Activated naive CD4-positive, alpha-beta T cell treated with anti-CD3 and anti-CD28 coated beads, Interleukin-2, amount 10 ng/mL, durations not matched to agents 7 days and 5 days (primary cell): ENCODE measurements around the gene ZNF79.
"Not testable (repeated sequence)": the region's sequence is repeated elsewhere in the genome, so short reads cannot be mapped to it uniquely, and the experiment has no call there.

ENCODE experiments used
- CTCF ChIA-PET: fragments of 350-600 bp; sonication (Branson Sonifier 250); formaldehyde crosslinking; loops from one replicate; lab custom pipeline; 2021; ENCODE audit warnings: antibody characterized with exemption; lab: Charles Lee
- DNase-seq: peaks from one replicate; pipeline ENCODE4 v3.0.0-alpha.2; 2020
- H3K27ac Mint-ChIP-seq: one replicate; pipeline ENCODE4 v1.8.0; 2021; ENCODE audit warnings: mild to moderate bottlenecking, moderate library complexity, mixed read lengths
- H3K27me3 Mint-ChIP-seq: one replicate; pipeline ENCODE4 v1.8.0; 2021; ENCODE audit warnings: mild to moderate bottlenecking, mixed read lengths
- H3K36me3 Mint-ChIP-seq: one replicate; pipeline ENCODE4 v1.8.0; 2021; ENCODE audit warnings: mixed read lengths
- H3K4me1 Mint-ChIP-seq: one replicate; pipeline ENCODE4 v1.8.0; 2021; ENCODE audit warnings: mixed read lengths
- H3K4me3 Mint-ChIP-seq: one replicate; pipeline ENCODE4 v1.8.0; 2021; ENCODE audit warnings: mild to moderate bottlenecking, moderate library complexity, mixed read lengths
- H3K9me3 Mint-ChIP-seq: one replicate; pipeline ENCODE4 v1.8.0; 2021; ENCODE audit warnings: mixed read lengths

Gene ZNF79

DNA sequence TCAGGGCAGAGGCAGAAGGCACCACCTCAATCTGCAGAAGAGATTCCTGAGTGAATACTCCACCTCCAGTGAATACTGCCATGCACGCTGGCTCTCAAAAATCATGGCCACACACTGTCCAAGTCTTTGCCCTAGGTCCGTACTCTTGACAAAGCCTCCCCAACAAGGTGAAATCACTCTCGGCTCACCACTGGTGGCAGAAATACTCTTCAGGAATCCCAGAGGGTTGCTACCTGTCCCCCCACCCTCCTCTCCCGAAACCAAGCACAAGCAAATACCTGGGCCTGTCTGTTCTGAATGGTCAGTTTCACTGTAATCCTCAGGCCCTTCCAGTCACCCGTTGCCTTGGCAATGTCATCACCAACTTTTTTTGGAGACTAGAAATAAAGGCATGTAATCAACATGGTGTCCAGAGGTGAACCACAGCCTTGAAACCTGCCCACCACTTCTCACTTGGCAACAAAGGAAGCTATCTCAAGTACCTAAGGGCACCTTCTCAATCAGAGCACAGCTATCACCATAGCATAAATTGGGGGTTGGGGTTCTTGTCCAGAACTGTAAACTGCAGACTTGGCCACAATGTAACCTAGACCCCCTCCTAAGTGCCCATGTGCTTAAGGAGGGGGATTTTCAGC lies 25.3 kb downstream of the ZNF79 start:
- Mint-ChIP-seq H3K9me3 (peaks cover 20% of the 10 kb centered on the region), H3K4me1 (peaks cover 49% of the 10 kb centered on the region), H3K4me3 (peak overlapping the region; percentile 94), H3K36me3 (peaks cover 69% of the 10 kb centered on the region), H3K27me3 (peaks cover 4% of the 10 kb centered on the region), H3K27ac (peak overlapping the region; percentile 97)
- CTCF ChIA-PET = no interaction called here
- DNase-seq = no peak

DNA sequence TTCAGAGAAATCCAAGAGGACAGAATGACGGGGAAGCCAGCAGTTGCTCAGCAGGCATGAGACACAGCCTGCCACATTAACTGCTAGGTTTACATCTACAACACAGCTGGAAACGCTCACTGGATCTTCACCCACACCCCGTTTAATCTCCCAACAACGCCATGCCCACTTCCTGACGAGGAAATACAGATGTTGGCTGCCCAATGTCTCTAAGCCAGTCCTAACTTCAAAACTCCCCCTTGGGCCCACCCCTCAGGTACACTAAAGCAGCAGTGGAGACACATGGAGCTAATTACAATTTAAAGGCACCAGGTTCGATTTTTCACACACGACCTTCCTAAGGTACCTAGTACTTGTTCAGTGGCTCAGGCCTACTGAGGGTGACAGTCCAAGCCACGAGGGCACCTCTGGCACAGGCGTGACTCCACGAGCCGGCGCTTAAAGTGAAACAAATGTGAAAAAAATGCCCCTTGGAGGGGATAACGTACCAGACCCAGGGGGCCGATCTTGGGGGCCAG lies 26.1 kb downstream of the ZNF79 start:
- Mint-ChIP-seq H3K4me3 (peak overlapping the region; percentile 94), H3K36me3 (peaks cover 64% of the 10 kb centered on the region), H3K4me1 (peaks cover 50% of the 10 kb centered on the region), H3K27ac (peak overlapping the region; percentile 97), H3K9me3 (peaks cover 13% of the 10 kb centered on the region), H3K27me3 (peaks cover 4% of the 10 kb centered on the region)
- CTCF ChIA-PET = interaction anchor here (1.0 to 1.2 kb wide), 2 partner anchors 53 to 235 kb away, joined by 4 read pairs; partner anchors contain the start of gene SLC2A8
- peak; percentile 29 for DNase-seq

DNA sequence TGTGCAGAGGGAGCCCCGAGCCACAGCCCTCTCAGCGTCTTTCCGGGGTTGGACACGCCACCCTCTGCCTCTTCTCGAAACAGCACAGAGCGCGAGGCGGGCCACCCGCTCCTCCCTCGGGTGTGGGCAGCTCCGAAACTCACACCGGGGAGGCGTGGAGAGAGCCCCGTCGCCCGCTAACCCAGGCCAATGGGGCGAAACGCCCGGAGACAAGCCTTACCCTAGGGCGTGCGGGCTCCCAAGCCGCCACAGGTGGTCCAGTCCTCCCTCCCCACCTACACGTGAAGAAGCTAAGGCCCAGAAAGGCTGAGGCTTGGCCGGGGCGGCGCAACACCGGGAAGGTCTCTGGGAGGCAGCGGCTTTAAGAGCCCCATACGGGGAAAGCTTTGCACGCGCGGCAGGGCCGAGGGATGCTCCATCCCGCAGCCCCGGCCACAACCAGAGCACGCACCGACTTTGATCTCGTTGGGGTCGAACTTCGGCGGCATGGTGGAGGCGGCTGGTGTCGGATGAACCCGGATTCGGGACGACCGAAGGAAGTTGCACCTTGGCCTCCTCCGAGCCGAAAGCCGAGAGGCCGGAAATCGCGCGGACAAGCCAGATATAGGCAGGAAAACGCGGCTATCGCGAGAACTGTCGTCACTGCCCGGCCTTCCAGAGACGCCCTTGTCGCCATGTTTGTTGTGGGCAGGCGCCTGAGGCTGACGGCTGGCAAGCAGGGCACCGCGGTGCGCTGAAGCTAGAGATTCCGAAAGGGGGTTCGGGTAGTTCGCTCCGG lies 26.8 kb downstream of the ZNF79 start, which contains the start of the genes LRSAM1 and RPL12:
TSS of gene LRSAM1 (plus strand) at position 681 of the 778 bp plus-strand sequence. CDS start 3,018 bp downstream, outside the sequence.
TSS of gene RPL12 (minus strand) at position 577 of the 778 bp plus-strand sequence. CDS start at position 488, 89 bp downstream.
- peaks cover 50% of the 10 kb centered on the region for H3K4me1 Mint-ChIP-seq
- peaks cover 4% of the 10 kb centered on the region for H3K27me3 Mint-ChIP-seq
- peak; percentile 98 for DNase-seq
- CTCF ChIA-PET = interaction anchor here (1.0 to 1.2 kb wide), 3 partner anchors 27 to 236 kb away, joined by 3 to 4 read pairs (median 4); partner anchors contain the start of genes SLC2A8 and ZNF79
- peaks cover 57% of the 10 kb centered on the region for H3K36me3 Mint-ChIP-seq
- H3K9me3 Mint-ChIP-seq = peaks cover 9% of the 10 kb centered on the region
- peak within 1 kb of the TSS; percentile 94 for H3K4me3 Mint-ChIP-seq
- peak within 1 kb of the TSS; percentile 97 for H3K27ac Mint-ChIP-seq

DNA sequence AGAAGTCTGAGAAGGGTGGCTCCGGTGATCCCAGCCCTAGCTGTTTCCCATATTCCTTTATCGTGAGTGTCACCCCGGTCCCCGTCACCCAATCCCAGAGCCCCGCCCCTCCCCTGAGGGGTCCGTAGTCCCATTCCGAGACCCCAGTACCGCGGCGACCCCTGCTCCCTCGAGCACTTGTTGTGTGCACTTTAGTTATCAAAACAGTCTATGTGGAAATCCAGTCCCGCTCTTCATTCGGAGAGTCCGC lies 27.4 kb downstream of the ZNF79 start:
- H3K4me3 Mint-ChIP-seq = peak overlapping the region; percentile 94
- H3K27me3 Mint-ChIP-seq = peaks cover 4% of the 10 kb centered on the region
- H3K27ac Mint-ChIP-seq = peak overlapping the region; percentile 97
- CTCF ChIA-PET = interaction anchor here (1.1 kb wide), 1 partner anchor 27 kb away, joined by 3 read pairs; the partner anchor contains the start of gene ZNF79
- peaks cover 51% of the 10 kb centered on the region for H3K36me3 Mint-ChIP-seq
- peaks cover 5% of the 10 kb centered on the region for H3K9me3 Mint-ChIP-seq
- DNase-seq = no peak
- H3K4me1 Mint-ChIP-seq = peaks cover 50% of the 10 kb centered on the region

DNA sequence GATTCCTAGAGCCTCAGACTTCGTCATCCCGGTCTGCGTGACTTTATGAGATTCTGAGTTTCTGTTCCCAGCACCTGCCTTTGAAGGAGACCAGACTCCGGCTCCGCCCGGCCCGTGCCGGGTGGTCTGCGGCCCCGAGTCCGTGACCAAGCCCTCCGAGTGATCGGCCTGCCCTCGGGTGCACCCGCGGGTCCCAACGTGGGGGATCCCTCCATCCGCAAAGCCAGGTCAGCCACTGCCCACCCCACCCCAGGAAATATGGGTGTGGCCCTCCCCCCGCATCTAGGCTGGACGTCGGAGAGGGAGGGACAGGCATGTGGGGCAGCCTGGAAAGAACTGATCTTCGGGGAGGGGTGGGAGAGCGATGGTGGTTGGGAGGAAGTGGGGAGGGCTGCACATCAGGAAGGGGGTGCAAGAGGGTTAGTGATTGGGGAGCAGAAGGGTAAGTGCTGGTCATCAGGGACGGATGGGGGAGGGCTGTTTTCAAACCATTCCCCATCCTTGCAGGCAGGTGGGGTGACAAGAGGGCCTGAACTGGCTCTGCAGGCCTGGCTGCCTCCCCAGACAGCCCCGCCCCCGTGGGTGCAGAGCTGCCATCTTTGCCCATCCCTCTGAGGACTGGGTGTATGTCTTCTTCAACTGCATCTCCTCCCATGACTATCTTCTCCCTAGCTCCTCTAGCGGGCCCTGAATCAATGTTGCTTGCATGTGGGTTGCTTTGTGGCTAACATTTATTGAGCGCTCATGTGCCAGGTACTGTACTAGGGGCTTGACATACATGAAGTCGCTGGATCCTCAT lies 27.9 kb downstream of the ZNF79 start:
- Mint-ChIP-seq H3K36me3 (peaks cover 47% of the 10 kb centered on the region), H3K4me1 (peaks cover 50% of the 10 kb centered on the region), H3K4me3 (peak overlapping the region; percentile 94), H3K27ac (peak overlapping the region; percentile 97), H3K27me3 (peaks cover 4% of the 10 kb centered on the region), H3K9me3 (peaks cover 2% of the 10 kb centered on the region)
- CTCF ChIA-PET = interaction anchor here (1.1 to 1.7 kb wide), 3 partner anchors 28 to 239 kb away, joined by 3 to 4 read pairs (median 4); partner anchors contain the start of gene ZNF79
- peak; percentile 61 for DNase-seq

DNA sequence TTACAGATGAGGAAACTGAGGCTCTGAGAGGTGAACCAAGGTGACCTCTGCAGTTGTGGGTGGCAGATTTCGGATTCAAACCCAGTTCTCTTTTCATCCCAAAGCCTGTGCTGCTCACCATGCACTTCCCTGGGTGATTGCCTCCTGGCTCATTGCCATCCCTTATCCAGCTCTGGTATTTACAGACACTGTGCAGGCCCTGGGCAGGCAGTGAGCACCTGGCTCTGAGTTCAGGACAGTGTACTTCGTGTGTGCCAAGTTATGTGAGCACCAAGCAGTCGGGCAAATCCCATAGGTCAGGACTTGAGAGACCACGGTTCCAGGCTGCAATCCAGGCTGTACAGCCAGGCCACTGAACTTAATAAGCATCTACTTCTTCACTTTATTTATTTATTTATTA lies 28.5 kb downstream of the ZNF79 start:
- Mint-ChIP-seq H3K27ac (peak overlapping the region; percentile 97), H3K4me3 (peak overlapping the region; percentile 94), H3K27me3 (peaks cover 4% of the 10 kb centered on the region), H3K9me3 (peaks cover under 1% of the 10 kb centered on the region), H3K4me1 (peaks cover 45% of the 10 kb centered on the region), H3K36me3 (peaks cover 41% of the 10 kb centered on the region)
- no peak for DNase-seq
- CTCF ChIA-PET = interaction anchor here (1.6 to 1.7 kb wide), 2 partner anchors 238 to 240 kb away, joined by 4 read pairs; no protein-coding TSS in a partner anchor

DNA sequence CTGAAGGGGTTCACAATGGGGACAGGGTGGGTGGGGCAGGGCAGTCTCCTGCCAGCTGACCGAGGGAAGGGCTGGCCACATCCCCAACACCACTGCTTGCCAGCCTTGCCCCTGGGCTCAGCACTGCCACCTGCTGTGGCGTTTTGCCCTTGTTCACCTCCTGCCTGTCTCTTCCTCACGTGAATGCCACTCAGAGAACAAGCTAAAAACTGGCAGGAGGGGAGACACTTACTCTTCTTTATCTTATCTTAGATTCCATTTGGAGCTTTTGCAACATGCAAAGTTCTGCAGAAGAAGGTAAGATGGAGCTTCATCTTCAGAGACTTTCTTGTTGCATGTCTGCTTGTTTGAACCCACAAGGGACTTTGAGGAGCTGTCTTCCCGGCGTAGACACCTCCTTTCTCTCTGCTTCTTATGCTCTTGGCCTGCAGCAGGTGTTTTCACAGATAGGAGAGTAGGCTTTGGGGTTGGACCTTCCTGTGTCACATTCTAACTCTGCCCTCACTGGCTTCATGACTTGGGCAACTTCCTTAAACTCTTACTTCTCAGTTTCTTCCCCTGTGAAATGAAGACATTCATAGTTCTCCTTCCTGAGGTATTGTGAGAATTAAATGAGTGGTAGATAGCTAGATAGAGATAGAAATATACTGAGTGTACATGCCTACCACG lies 31.3 kb downstream of the ZNF79 start:
- H3K4me3 Mint-ChIP-seq = no peak overlapping the region
- no peak overlapping the region for H3K27ac Mint-ChIP-seq
- peaks cover 4% of the 10 kb centered on the region for H3K27me3 Mint-ChIP-seq
- H3K36me3 Mint-ChIP-seq = peaks cover 14% of the 10 kb centered on the region
- peaks cover 18% of the 10 kb centered on the region for H3K4me1 Mint-ChIP-seq
- CTCF ChIA-PET = interaction anchor here (0.7 to 1.7 kb wide), 10 partner anchors 10 to 498 kb away, joined by 3 to 7 read pairs (median 3); no protein-coding TSS in a partner anchor
- DNase-seq = peak; percentile 57
- H3K9me3 Mint-ChIP-seq = no peaks in the 10 kb centered on the region

DNA sequence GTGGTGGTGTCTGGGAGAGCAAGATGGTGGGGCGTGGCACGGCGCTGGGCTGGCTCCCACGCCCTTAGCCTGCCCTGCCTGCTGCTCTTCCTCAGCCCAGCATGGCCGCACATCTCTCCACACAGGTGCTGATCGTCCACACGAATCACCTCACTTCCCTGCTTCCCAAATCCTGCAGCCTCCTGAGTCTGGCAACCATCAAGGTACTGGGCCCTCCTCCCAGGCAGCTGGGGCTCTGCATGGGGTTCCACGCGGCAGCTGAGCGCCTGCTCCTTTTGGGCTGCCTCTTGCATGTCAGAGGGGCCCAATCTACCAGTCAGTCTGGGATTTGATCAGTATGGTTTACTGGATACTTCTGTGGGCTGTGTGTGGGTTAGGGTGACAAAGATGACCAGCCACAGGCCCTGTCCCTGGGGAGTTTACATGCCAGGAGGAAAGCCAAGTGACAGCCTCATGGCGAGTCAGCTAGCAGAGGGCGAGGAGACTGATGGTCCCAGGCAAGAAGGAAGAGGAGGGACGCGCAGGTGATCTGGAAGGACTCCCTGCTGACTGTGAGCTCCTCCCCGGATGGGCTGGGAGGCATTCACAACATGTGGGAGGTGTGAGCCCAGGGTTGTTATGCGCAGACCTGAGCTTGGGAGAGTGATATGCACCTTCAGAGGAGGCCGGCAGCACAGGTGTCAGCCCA lies 33.2 kb downstream of the ZNF79 start:
- H3K36me3 Mint-ChIP-seq = peaks cover 7% of the 10 kb centered on the region
- no peak overlapping the region for H3K27ac Mint-ChIP-seq
- CTCF ChIA-PET = no interaction called here
- H3K9me3 Mint-ChIP-seq = no peaks in the 10 kb centered on the region
- DNase-seq = no peak
- no peak overlapping the region for H3K4me3 Mint-ChIP-seq
- H3K4me1 Mint-ChIP-seq = peaks cover 6% of the 10 kb centered on the region
- H3K27me3 Mint-ChIP-seq = no peaks in the 10 kb centered on the region

DNA sequence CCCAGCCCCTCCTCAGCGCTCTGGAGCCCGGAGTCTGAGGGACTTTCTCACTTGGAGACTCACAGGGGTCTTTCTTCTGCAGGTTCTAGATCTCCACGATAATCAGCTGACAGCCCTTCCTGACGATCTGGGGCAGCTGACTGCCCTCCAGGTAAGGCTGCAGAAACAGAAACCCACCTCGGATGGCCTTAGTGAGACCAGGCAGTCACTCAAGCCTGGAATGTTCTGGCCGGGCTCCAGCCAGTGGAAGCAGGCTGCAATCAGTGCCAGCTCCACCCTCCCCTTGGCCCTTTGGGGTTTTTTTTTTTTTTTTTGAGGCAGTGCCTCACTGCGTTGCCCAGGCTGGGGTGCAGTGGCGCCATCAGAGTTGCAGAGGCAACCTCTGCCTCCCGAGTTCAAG lies 34.7 kb downstream of the ZNF79 start:
- Mint-ChIP-seq H3K9me3 (no peaks in the 10 kb centered on the region), H3K4me3 (no peak overlapping the region), H3K27ac (no peak overlapping the region), H3K4me1 (peaks cover 2% of the 10 kb centered on the region), H3K27me3 (no peaks in the 10 kb centered on the region), H3K36me3 (peaks cover 7% of the 10 kb centered on the region)
- DNase-seq = no peak
- CTCF ChIA-PET = no interaction called here

DNA sequence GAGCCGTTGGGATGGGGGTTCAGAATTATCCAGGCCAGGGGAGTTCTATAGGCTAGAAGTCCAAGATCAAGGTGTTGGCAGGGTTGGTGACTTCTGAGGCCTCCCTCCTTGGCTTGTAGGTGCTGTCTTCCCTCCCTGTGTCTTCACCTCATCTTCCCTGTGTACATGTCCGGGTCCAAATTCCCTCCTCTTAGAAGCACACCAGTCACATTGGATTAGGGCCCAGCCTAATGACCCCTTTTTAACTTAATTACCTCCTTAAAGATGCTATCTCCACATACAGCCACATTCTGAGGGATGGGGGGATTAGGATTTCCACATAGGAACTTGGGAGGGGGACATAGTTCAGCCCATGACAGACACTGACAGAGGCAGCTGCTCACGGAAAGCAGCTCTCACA lies 39.2 kb downstream of the ZNF79 start:
- H3K9me3 Mint-ChIP-seq = no peaks in the 10 kb centered on the region
- no peak overlapping the region for H3K27ac Mint-ChIP-seq
- CTCF ChIA-PET = no interaction called here
- peaks cover 10% of the 10 kb centered on the region for H3K36me3 Mint-ChIP-seq
- DNase-seq = no peak
- H3K27me3 Mint-ChIP-seq = no peaks in the 10 kb centered on the region
- H3K4me1 Mint-ChIP-seq = no peaks in the 10 kb centered on the region
- no peak overlapping the region for H3K4me3 Mint-ChIP-seq

DNA sequence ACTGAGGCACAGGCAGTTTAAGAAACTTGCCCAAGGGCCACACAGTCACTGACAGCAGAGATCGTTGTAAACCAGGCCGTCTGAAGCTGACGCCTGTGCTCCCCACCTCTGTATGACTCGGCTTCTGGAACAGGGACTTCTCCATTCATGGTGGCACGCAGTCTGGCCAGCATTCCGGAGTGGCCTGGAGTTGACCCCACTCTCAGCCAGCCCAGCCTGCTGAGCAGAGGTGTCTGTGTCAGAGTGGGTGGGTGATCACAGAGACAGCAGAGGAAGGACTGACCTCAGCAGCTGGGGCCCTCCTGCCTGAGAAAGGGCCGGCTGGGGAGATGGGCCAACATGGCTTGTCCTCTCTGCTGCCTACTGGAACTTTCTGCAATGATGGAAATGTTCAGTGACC lies 39.7 kb downstream of the ZNF79 start:
- Mint-ChIP-seq H3K4me3 (no peak overlapping the region), H3K4me1 (no peaks in the 10 kb centered on the region), H3K27me3 (no peaks in the 10 kb centered on the region), H3K27ac (no peak overlapping the region), H3K36me3 (peaks cover 10% of the 10 kb centered on the region), H3K9me3 (no peaks in the 10 kb centered on the region)
- CTCF ChIA-PET = no interaction called here
- DNase-seq = no peak

DNA sequence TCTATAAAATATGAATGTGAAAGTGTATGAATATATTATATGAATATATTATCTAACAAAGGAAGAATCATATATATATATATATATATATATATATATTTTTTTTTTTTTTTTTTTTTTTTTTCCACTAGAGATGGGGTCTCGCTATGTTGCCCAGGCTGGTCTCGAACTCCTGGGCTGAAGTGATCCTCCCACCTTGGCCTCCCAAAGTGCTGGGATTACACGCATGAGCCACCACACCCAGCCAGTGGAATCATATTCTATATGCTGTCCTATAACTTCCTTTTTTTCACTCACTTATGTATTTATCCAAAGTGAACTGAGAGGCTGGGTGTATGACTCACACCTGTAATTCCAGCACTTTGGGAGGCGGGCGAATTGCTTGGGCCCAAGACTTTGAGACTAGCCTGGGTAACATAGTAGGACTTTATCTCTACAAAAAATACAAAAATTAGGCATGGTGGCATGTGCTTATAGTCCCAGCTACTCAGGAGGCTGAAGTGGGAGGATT lies 42.3 kb downstream of the ZNF79 start:
- H3K27me3 Mint-ChIP-seq, CTCF ChIA-PET, H3K4me1 Mint-ChIP-seq, H3K4me3 Mint-ChIP-seq, H3K36me3 Mint-ChIP-seq, H3K27ac Mint-ChIP-seq, DNase-seq, H3K9me3 Mint-ChIP-seq: not testable (repeated sequence)

DNA sequence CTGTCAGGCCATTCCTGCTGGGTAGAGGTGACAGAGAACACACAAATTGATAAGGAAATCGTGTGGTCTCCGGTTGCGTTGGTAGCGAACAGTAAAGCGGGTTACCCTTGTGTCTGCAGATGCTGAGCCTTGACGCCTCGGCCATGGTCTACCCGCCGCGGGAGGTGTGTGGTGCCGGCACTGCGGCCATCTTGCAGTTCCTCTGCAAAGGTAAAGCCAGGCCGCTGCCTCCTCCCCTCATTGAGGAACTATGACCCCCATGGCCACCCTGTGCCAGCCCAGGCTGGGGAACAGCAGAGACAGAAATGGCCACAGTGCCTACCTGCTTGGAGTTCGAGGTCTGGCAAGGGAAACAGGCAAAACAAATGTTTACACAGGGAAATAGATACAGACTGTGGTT lies 43.4 kb downstream of the ZNF79 start:
- H3K4me3 Mint-ChIP-seq = no peak overlapping the region
- H3K27ac Mint-ChIP-seq = no peak overlapping the region
- DNase-seq = no peak
- no peaks in the 10 kb centered on the region for H3K27me3 Mint-ChIP-seq
- CTCF ChIA-PET = no interaction called here
- H3K4me1 Mint-ChIP-seq = no peaks in the 10 kb centered on the region
- H3K36me3 Mint-ChIP-seq = peaks cover 7% of the 10 kb centered on the region
- no peaks in the 10 kb centered on the region for H3K9me3 Mint-ChIP-seq
